ENCODE results near the gene FAM114A1. TPM values are rescaled to one million over a fixed set of nuclear protein-coding genes. Genes with fewer than 3 reads are reported as not detected.
A peak's percentile ranks its signal among the peaks of the same experiment; 100 is the strongest.

FAM114A1 gene
- polyA plus RNA-seq, 2 of the 4 experiments (the other 2 are of a cell fraction): 44.2 to 55.4 TPM

DNA sequence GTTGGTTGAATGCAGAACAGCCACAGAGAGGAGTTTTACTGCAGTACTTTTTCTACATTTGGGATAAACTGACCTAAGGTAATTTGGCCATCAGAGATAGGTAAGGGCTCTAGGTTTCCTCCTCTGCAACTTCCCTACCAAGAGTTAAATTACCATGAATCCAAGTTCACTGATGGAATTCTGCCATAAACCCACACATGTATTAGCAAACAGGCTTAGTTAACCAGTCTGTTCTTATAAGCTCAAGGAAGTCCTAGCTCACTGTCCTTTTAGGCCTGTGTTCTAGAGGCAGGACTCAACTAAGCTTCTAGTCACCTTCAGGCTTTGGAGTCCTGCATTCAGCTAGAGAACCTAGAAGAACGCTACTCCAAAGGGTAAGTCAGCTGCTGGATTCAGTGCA is 4.0 kb downstream of the FAM114A1 start:
- Histone ChIP-seq H3K27ac (0 out of 6 replicates have a peak overlapping the region, but pooled peaks of 1 of the 2 experiments have one; percentile 17), H3K4me1 (peaks cover 27% of the 10 kb centered on the region), H3K9me3 (no peaks in the 10 kb centered on the region), H3K4me3 (no peak overlapping the region), H3K4me2 (no peak overlapping the region)
- DNase-seq (ENCODE audit: low read depth in 1 of 2, low spot score in 1 of 2): no peak
- no peak for TF ChIP-seq HEYL (CRISPR knock-in tag; IDR thresholded peaks at IDR 0.05)
- POLR2A ChIA-PET: no interaction called here
- FAIRE-seq: no peak
- CTCF ChIA-PET: interaction anchor here (0.5 to 1.4 kb wide), 3 partner anchors 67 to 288 kb away, joined by 3 read pairs; partner anchors contain the start of gene TLR1
- 92% methylated on average over 1 of the region's 1 CpG for WGBS (ENCODE audit: missing lambda C conversion rate)
- no peak for ATAC-seq

DNA sequence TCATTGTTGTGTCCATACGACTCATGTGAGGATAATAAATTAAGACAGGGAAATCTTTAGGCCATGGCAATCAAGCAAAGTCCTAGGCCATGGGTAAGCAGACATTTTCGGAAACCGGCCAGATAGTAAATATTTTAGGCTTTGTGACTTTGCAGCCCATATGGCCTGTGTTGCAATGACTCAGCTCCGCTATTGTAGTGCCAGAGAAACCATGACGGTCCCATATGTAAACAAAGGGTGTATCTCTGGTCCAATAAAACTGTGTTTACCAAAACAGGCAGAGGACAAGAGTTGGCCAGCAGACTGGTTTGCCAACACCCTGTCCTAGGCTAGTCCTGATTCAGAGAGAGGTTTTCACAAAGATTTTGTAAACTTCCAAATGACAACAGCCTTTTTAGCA is 5.0 kb downstream of the FAM114A1 start:
- DNase-seq (ENCODE audit: low read depth in 1 of 2, low spot score in 1 of 2): peak in 1 of 2 experiments; percentile 80
- peak overlapping the region; percentile 22 to 46; a peak in 4 of 6 replicates for H3K27ac ChIP-seq
- CTCF ChIA-PET: interaction anchor here (2.7 kb wide), 1 partner anchor 12 kb away, joined by 12 read pairs; no protein-coding TSS in a partner anchor

DNA sequence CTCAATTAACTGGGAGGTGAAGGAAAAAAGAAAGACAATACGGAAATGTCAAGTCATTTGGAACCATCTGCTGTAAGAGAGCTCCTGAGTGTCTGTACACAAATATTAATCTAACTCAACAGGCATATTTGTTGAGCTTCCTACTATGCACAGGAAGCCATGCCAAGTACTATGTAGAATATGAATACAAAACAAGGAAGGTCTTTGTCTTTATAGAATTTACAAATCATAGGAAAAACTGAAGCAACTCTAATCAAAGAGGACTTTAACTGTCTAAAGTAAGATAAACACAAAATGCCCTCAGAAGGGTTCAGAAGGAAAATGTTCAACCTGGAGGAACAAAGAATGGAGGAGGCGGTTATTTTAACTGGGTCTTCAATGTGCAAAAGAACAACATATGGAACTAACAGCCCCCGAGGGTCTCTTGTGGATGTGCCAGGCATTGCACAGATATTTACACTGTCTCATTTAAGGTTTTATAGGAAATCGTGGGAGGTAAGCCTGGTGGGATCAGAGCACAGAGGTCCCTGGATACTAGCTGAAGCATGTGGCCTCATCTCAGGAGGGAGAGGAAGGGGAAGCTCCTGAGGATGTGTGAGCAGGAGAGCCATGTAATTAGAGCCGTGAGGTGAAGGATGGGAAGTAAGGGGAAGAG is 5.8 kb downstream of the FAM114A1 start:
- Histone ChIP-seq H3K9me3 (no peaks in the 10 kb centered on the region), H3K27ac (peak overlapping the region; percentile 22 to 46; a peak in 4 of 6 replicates), H3K4me3 (no peak overlapping the region), H3K4me1 (peaks cover 25% of the 10 kb centered on the region), H3K4me2 (peak overlapping the region; percentile 65)
- DNase-seq (ENCODE audit: low read depth in 1 of 2, low spot score in 1 of 2) (no peak), FAIRE-seq (no peak), ATAC-seq (no peak)
- CTCF ChIA-PET: interaction anchor here (0.9 to 2.7 kb wide), 3 partner anchors 13 to 262 kb away, joined by 3 to 12 read pairs (median 3); no protein-coding TSS in a partner anchor
- POLR2A ChIA-PET: no interaction called here
- whole genome bisulfite sequencing (ENCODE audit: missing lambda C conversion rate): 72% methylated on average over 5 of the region's 5 CpGs
- TF ChIP-seq, protein P1, sequence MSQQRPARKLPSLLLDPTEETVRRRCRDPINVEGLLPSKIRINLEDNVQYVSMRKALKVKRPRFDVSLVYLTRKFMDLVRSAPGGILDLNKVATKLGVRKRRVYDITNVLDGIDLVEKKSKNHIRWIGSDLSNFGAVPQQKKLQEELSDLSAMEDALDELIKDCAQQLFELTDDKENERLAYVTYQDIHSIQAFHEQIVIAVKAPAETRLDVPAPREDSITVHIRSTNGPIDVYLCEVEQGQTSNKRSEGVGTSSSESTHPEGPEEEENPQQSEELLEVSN (IDR thresholded peaks at IDR 0.05; ENCODE audit: borderline replicate concordance, low read depth): no peak
- TF ChIP-seq CHD4 (IDR thresholded peaks at IDR 0.05; ENCODE audit: borderline replicate concordance) (no peak), EP300 (IDR thresholded peaks at IDR 0.05) (no peak), HOXA7 (CRISPR knock-in tag; IDR thresholded peaks at IDR 0.05) (no peak), RNF2 (IDR thresholded peaks at IDR 0.05; ENCODE audit: borderline replicate concordance, low read depth) (no peak), SMC3 (IDR thresholded peaks at IDR 0.05) (no peak), JUNB (IDR thresholded peaks at IDR 0.05) (no peak)
- TF ChIP-seq, protein P2, sequence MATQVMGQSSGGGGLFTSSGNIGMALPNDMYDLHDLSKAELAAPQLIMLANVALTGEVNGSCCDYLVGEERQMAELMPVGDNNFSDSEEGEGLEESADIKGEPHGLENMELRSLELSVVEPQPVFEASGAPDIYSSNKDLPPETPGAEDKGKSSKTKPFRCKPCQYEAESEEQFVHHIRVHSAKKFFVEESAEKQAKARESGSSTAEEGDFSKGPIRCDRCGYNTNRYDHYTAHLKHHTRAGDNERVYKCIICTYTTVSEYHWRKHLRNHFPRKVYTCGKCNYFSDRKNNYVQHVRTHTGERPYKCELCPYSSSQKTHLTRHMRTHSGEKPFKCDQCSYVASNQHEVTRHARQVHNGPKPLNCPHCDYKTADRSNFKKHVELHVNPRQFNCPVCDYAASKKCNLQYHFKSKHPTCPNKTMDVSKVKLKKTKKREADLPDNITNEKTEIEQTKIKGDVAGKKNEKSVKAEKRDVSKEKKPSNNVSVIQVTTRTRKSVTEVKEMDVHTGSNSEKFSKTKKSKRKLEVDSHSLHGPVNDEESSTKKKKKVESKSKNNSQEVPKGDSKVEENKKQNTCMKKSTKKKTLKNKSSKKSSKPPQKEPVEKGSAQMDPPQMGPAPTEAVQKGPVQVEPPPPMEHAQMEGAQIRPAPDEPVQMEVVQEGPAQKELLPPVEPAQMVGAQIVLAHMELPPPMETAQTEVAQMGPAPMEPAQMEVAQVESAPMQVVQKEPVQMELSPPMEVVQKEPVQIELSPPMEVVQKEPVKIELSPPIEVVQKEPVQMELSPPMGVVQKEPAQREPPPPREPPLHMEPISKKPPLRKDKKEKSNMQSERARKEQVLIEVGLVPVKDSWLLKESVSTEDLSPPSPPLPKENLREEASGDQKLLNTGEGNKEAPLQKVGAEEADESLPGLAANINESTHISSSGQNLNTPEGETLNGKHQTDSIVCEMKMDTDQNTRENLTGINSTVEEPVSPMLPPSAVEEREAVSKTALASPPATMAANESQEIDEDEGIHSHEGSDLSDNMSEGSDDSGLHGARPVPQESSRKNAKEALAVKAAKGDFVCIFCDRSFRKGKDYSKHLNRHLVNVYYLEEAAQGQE (IDR thresholded peaks at IDR 0.05): no peak
- TF ChIP-seq, protein P3, sequence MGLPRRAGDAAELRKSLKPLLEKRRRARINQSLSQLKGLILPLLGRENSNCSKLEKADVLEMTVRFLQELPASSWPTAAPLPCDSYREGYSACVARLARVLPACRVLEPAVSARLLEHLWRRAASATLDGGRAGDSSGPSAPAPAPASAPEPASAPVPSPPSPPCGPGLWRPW (IDR thresholded peaks at IDR 0.05): no peak
- TF ChIP-seq, protein P4, sequence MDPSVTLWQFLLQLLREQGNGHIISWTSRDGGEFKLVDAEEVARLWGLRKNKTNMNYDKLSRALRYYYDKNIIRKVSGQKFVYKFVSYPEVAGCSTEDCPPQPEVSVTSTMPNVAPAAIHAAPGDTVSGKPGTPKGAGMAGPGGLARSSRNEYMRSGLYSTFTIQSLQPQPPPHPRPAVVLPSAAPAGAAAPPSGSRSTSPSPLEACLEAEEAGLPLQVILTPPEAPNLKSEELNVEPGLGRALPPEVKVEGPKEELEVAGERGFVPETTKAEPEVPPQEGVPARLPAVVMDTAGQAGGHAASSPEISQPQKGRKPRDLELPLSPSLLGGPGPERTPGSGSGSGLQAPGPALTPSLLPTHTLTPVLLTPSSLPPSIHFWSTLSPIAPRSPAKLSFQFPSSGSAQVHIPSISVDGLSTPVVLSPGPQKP (IDR thresholded peaks at IDR 0.05; ENCODE audit: low read depth, low read length): no peak

More for the DNA sequence above, 5.0 kb downstream of the FAM114A1 start:
- ATAC-seq (peak; percentile 63 to 80; a peak in 5 of 6 replicates), FAIRE-seq (no peak)
- Histone ChIP-seq H3K4me3 (no peak overlapping the region), H3K9me3 (no peaks in the 10 kb centered on the region), H3K4me2 (peak overlapping the region; percentile 65), H3K4me1 (peaks cover 25% of the 10 kb centered on the region)
- WGBS (ENCODE audit: missing lambda C conversion rate): 14% methylated on average over 5 of the region's 5 CpGs
- TF ChIP-seq, protein P5, sequence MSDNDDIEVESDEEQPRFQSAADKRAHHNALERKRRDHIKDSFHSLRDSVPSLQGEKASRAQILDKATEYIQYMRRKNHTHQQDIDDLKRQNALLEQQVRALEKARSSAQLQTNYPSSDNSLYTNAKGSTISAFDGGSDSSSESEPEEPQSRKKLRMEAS (IDR thresholded peaks at IDR 0.05): no peak
- TF ChIP-seq EHF (CRISPR knock-in tag; IDR thresholded peaks at IDR 0.05) (no peak), POLR2AphosphoS2 (conservative IDR thresholded peaks at IDR 0.05; ENCODE audit: low read length) (no peak), EHMT2 (IDR thresholded peaks at IDR 0.05; ENCODE audit: low read depth) (no peak), TP53 (CRISPR knock-in tag; IDR thresholded peaks at IDR 0.05) (no peak), FOXS1 (CRISPR knock-in tag; IDR thresholded peaks at IDR 0.05) (no peak), KDM5A (IDR thresholded peaks at IDR 0.05) (no peak), CEBPB (IDR thresholded peaks at IDR 0.05) (peak in 1 of 2 experiments; percentile 72; a peak in 2 of 4 replicates), RFX5 (IDR thresholded peaks at IDR 0.05) (no peak), MAZ (IDR thresholded peaks at IDR 0.05; ENCODE audit: borderline replicate concordance, low read depth, low read length) (no peak), GATA3 (IDR thresholded peaks at IDR 0.05; ENCODE audit: borderline replicate concordance) (peak; percentile 18; the same call in 1 of the 2 replicates), ESRRA (IDR thresholded peaks at IDR 0.05; ENCODE audit: borderline replicate concordance, low read length) (no peak), FOSL2 (IDR thresholded peaks at IDR 0.05) (no peak), FOSL2 (CRISPR knock-in tag; IDR thresholded peaks at IDR 0.05) (peak; percentile 63), MAFK (IDR thresholded peaks at IDR 0.05; ENCODE audit: partially characterized antibody) (no peak), NFE2L2 (conservative IDR thresholded peaks at IDR 0.05; ENCODE audit: low read length) (0 out of 2 replicates have a peak, but pooled peaks have one; percentile 36), CHD2 (IDR thresholded peaks at IDR 0.05; ENCODE audit: low read length, partially characterized antibody) (no peak), PHF8 (IDR thresholded peaks at IDR 0.05; ENCODE audit: borderline replicate concordance, low read depth) (no peak), RCOR1 (IDR thresholded peaks at IDR 0.05; ENCODE audit: low read depth, low read length) (no peak), NR3C1 (IDR thresholded peaks at IDR 0.05) (no peak), CBX8 (IDR thresholded peaks at IDR 0.05) (no peak), JUNB (IDR thresholded peaks at IDR 0.05) (no peak), ZNF302 (CRISPR knock-in tag; IDR thresholded peaks at IDR 0.05) (no peak), POLR2A (IDR thresholded peaks at IDR 0.05; ENCODE audit: low read length) (no peak), CHD4 (IDR thresholded peaks at IDR 0.05; ENCODE audit: borderline replicate concordance) (no peak), RARB (CRISPR knock-in tag; IDR thresholded peaks at IDR 0.05) (no peak)
- TF ChIP-seq, protein P4 (IDR thresholded peaks at IDR 0.05; ENCODE audit: low read depth, low read length): no peak
- TF ChIP-seq, protein P6, sequence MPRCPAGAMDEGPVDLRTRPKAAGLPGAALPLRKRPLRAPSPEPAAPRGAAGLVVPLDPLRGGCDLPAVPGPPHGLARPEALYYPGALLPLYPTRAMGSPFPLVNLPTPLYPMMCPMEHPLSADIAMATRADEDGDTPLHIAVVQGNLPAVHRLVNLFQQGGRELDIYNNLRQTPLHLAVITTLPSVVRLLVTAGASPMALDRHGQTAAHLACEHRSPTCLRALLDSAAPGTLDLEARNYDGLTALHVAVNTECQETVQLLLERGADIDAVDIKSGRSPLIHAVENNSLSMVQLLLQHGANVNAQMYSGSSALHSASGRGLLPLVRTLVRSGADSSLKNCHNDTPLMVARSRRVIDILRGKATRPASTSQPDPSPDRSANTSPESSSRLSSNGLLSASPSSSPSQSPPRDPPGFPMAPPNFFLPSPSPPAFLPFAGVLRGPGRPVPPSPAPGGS (IDR thresholded peaks at IDR 0.05): no peak
- POLR2A ChIA-PET: no interaction called here
